HG03575 (cell line): ENCODE measurements around the gene IPCEF1.

Source experiments
- ATAC-seq: cut with Tn5 transposase; IDR thresholded peaks from one replicate; pipeline ENCODE4 v1.9.1; 2021; ENCODE audit not compliant: unreplicated experiment, insufficient number of reproducible peaks, low FRiP score; ENCODE audit errors: extremely low read depth

The IPCEF1 gene, protein sequence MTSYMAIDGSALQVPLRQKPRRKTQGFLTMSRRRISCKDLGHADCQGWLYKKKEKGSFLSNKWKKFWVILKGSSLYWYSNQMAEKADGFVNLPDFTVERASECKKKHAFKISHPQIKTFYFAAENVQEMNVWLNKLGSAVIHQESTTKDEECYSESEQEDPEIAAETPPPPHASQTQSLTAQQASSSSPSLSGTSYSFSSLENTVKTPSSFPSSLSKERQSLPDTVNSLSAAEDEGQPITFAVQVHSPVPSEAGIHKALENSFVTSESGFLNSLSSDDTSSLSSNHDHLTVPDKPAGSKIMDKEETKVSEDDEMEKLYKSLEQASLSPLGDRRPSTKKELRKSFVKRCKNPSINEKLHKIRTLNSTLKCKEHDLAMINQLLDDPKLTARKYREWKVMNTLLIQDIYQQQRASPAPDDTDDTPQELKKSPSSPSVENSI

DNA sequence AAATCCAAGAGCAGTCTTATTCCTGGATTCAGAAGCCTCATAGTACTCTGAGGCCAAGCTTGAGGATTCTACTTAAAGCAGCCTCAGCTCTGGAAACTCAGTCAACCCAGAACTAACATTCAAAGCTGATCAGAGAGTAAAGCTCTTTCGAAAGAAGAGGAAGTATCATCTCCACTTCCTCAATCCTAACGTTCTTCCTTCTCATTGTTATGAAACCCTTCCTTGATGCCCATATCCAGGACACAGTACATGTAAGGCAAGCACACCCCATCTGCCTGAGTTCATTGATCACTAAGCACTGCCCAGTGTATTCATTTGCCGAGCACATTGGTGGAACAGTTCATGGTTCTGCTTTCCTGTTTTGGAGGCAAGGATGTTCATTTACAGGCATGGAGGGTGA lies at the start of gene IPCEF1:
Gene IPCEF1 (minus strand): TSS at position 114 of the 400 bp plus-strand sequence. CDS start 90,856 bp downstream, outside the sequence.
- no peak for ATAC-seq

DNA sequence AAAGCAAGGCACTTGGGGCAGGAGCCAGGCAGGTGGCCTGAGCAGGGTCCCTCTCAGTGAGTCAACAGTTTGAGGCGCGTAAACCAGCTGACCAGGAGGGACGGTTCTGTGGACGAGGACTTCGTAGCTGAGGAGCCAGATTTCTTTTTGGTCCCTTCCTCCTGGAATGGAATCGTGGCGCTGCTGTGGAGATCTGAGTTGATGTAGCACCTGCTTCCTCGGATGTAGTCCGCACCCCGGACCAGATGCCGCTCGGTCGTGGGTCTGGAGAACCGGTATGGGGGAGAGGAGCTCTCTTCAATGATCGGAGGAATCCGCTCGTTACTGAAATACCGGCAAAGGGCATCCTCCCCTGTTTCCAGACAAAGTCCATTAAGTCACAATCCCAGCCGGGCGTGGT lies 49.7 kb upstream of the IPCEF1 start:
- ATAC-seq = no peak

DNA sequence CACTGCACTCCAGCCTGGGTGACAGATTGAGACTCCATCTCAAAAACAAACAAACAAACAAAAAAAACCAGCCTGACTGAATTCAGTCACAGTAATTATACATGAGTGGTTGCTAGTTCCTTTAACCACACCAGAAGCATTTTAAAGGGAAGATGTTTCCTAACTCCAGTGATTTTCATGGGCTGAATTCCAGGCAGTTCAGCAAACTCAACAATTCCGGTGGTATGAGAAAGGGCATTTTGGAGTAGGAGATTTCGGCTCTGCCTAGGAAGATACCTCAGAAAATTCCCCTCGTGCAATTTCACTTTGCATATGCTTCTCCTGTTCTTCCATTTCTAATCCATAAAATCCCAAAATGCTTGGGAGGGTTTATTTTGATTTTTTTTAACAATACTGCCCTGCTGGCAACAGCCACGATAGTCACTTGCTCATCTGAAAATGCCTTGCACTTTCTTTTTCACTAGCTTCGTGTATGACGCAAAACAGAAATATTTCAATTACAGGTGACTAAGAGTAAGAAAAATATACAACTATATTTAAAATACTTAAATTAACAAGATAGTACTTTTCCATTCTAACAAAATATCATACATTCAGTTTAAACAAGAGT lies 48.3 kb upstream of the IPCEF1 start:
- no peak for ATAC-seq

DNA sequence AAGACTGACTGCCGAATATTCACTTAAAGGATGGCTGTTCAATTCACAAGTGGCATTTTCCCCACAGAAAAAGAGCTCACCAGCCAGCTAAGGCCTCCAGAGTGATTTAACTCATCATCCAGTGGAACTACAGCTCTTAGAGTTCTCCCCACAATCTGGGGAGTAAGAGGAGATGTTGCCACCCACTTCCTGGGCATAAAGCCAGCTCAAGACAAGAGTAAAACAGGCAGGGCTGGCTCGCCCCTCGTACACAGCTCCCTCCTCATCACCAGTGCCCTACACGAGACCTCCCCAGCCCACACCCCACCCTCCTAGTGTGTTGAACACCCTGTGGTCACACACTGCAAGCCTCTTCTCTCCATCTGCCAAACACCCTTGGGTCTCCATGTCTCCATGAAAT lies 47.2 kb upstream of the IPCEF1 start:
- ATAC-seq = no peak

DNA sequence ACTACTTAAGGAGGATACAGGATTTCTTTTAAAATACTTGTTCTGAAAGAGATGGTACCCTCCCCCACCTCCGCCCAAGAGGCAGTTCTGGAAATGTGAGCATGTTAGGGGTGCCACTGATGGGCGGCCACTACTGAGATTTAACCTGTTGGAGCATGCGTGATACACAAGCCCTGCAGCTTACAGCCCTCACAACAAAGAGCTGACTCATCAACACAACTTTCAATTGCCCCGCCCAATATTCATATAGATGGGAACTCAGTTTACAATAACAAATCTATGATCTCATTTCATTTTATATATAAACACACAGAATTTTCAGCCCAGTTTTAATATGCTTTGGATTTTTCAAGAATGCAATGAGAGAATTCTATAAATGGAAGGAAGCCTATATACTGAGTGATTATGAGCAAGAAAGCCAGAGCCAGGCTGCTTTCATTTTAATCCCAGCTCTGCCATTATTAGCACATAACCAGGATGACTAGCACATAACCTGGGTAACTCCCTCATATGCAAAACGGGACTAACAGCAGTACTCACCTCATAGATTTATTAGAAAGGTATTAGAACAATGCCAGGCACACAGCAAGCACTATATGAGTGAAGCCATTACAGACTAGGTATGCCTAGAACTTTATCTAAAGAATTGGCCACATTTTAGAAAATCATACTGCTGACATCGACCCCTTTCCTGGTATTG lies 45.6 kb upstream of the IPCEF1 start:
- no peak for ATAC-seq

DNA sequence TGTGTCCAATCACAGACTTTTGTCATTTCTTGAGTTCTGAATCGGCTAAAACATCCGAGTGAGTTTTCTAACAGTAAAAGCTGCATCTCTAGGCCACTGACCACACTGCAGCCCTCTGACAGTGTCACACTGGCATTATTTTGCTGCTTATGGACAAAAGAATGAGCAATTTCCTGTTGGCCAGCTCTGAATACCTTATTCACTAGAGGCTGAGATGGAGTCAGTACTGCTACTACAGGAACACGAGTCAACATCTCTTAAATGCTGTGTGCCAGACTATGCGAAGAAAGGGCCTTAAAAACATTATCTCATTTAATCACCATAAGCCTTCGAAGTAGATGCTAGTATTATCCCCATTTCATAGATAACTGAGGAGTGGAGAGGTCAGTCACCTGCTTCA lies 42.5 kb upstream of the IPCEF1 start:
- ATAC-seq = no peak

DNA sequence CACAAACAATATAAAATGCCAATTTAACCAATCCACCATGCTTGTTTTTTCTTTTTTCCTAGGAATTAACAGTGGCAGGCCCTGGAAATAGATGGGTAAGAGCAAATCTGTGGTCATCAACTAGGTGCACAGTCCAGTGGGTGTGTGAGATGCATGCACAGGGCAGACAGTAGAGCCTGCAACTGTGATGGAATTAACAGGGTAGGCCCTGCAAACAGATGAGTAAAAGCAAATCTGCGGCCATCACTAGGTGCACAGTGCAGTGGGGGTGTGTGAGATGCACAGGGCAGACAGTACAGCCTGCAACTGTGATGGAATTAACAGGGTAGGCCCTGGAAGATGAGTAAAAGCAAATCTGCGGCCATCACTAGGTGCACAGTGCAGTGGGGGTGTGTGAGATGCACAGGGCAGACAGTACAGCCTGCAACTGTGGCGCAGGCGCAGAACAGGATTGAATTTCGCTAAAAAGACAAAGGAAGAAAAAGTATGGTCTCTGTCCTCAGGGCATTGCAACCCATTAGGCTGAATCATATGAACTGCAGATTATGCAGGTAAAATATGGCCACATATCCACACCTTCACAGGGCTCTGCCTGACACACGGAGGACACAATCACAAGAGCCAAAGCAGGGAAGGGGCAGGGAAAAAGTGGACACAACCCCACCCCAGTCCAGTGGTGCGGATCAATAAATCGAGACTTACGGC lies 41.0 kb upstream of the IPCEF1 start:
- no peak for ATAC-seq

DNA sequence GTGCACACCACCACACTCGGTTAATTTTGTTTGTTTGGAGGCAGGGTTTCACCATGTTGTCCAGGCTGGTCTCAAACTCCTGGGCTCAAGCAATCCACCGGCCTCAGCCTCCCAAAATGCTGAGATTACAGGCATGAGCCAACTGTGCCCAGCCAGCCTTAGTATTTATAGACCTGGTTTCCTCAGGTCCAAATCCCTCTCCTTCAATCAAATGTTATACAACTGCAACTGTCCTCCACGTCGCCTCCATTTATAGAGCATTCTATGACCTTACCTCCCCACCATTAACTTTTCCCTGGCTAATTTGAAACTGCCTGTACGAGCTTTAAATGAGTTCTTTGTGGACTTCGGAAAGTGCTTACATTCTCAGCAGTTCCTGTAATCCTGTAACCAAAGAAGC lies 39.3 kb upstream of the IPCEF1 start:
- ATAC-seq = no peak

DNA sequence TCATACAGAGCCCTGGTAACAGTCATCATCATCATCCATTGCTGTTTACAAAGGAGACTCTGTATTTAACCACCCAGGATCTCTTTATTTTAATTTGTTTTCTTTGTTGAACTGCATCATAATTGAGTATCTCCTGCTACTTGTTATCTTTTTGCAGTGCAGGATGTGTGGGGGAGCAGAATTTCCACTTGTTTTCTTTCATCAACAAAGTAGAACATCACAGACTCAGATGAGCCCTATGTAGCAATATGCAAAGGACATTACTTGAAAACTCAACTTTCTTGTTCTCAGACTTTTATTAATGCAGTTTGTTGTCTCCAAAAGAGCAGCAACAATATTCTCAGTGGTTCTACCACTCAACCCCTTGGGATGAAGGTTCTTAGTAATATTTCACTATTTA lies 38.7 kb upstream of the IPCEF1 start:
- no peak for ATAC-seq

DNA sequence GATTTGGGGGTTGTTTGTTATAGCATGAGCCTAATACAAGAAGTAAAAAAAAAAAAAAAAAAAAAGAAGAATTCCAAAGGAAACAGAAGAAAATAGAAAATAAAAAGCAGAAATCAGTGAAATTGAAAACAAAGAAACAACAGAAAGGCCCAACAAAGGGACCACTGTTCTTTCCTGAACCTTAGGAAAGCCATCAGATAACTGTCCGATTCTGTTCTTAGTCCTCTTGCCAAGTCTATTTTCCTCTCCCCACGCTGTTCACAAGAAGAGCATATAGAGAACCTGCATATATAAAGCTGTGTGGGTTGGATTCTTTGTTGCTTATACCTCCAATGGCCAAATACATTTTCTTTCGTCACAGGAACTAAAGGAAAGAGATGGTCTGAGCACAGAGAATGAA lies 38.0 kb upstream of the IPCEF1 start:
- no peak for ATAC-seq

DNA sequence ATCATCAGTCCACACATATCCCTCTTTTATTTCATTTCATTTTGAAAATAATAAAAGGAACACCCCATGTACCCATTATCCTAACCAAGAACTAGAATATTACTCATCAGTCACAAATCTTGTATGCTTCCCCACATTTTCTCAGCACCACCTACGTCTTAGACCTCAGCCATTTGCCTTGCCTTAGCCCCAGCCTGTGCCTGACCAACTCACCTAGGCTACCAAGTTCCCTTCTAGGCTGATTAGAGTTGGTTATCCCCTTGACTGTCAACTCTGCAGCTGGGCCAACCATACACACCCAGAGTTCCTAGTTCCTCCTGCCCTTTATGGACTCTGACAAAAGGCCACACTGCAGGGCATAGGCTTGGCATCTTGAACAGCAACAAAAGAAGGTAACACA lies 33.4 kb upstream of the IPCEF1 start:
- no peak for ATAC-seq

DNA sequence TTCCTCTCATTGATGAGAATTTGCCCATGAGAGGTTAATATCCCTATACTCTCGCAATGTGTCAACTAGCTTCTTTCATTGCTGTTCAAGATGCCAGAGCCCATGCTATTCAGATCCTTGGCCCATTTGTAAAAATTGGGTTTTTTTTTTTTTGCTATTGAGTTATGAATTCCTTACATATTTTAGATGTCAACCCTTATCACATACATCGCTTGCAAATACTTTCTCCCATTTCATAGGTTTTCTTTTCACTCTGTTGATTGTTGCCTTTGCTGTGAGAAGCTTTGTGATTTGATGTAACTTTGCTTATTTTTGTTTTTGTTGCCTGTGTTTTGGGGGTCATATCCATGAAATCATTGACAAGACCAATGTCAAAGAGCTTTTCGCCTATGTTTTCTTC lies 32.2 kb upstream of the IPCEF1 start:
- ATAC-seq = no peak

DNA sequence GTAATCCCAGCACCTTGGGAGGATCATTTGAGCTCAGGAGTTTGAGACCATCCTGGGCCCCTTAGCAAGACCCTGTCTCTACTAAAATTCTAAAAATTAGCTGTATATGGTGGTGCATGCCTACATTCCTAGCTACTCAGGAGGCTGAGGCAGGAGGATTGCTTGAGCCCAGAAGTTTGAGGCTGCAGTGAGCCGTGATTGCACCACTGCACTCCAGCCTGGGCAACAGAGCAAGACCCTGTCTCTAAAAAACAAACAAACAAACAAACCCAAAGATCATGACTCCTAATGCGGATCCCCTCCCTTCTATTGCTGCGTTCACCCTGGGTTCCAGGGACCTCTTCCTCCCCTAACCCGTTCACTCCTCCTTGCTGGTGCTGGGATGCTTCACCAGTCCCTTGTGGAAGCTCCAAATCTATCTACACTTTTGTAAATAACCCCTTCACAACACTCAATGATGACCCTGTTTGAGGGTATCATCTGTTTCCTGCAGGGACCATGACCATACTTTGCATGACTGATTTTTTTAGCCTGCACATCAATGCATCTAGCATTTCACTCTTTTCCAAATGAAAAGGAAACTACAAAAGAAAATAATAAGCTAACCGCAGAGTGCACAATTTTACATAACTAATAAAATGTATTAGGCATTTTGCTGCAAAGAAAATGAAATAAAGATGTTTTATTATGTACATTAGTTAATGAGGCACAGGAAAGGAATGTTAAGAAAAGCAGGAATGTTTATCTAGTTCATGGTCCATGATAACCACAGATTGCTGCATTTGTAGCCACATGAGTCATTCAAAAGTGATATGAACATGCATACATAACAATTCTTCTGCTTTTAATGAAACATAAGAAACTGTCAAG lies 30.5 kb upstream of the IPCEF1 start:
- no peak for ATAC-seq

DNA sequence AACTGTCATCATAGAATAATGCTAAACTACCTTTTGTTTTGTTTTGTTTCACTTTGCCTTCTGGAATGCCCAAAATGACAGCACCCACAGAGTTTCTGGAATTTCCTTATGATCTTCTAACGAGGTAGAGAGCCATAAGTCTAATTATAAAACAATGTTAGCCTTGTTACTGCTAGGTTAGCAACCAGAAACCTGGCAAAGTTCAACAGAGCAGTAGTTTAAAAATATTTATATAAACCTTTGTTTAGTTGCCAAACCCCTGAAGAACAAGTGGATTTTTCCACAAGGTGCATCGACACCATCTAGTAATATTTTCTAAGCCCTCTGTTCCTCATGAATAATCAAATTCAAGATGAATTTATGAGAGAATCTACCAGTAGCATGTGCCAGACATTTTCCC lies 27.6 kb upstream of the IPCEF1 start:
- ATAC-seq = no peak

DNA sequence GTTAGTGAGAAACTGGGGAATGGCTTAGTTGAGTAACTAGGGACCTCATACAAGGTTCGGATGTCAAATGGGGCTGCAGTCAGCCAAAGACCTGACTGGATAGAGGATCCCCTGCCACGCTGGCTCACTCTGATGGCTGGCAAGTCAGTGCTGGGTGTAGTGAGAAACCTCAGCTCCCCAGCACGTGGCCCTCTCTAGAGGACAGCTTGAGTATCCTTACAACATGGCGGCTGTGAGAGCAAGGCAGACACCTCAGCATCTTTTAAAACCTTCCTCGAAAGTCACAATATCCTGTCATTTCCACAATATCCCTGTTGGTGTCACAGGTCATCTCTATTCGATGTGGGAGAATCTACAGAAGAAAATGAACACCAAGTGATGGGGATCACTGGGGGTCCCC lies 26.7 kb upstream of the IPCEF1 start:
- ATAC-seq = no peak

DNA sequence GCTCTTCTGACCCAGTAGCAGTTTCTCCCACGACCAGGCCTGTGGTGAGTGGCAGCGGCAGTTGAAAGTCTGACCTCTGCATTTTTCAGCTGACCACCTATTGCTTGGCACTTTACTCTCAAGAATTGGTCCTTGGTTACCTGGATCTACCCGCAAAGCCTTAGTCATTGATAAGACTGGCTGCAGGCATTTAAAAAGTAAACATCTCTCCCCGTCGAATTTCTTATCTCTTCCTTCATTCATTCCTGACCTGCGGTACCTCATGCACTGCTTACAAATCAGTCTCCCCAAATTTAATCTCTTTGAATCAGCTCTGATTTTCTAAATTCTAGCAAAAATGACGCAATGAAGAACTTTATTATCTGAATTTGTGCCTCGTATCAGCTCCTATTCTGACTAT lies 26.1 kb upstream of the IPCEF1 start:
- ATAC-seq = no peak

DNA sequence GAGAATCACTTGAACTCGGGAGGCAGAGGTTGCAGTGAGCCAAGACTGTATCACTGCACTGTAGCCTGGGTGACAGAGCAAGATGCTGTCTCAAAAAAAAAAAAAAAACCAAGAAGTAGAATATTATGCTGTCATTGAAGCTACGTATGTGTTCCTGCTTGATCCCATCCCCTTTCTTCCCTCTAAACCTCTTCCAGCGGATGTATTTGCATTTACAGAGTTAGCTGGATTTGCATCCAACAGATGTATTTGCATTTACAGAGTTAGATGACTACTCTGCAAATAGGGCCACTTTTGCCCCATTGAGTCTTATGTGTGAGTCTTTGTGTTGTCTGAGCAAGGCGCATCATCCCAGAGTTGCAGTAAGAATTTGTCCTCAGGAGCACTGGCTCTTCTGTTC lies 24.9 kb upstream of the IPCEF1 start:
- no peak for ATAC-seq

DNA sequence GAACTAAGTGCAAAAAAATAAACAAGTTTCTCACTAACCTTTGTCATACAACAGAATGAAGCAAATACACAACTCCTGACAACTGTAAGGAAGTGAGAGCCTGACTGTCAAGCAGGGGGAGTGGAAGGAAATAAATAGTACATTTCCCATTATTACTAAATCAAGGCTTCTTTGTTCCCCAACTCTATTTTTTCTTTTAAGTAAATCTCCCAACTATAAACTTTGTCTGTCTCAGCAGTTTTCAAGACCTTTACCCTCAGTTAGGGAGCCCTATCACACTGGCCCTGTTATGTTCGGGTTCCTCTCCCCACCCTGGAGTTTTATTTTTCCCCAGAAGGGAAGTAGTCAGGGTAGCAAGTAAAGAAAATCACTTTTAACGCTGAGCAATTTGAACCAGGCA lies 24.1 kb upstream of the IPCEF1 start:
- ATAC-seq = no peak

DNA sequence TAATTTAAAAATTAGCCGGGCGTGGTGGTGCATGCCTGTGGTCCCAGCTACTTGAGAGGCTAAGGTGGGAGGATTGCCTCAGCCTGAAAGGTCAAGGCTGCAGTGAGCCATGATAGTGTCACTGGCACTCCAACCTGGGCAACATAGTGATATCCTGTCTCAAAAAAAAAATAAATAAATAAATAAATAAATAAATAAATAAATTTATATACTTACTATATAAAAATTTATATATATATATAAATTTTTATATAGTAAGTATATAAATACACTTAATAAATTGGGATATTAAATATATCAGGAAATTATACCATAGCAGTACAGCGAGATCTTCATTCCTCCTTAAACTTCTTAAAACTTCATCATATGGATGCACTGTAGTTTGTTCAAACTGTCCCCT lies 23.0 kb upstream of the IPCEF1 start:
- no peak for ATAC-seq
